NCI-H146 treated with DMSO at 0.1 percent for 48 hours (cell line): ENCODE measurements around the gene ZNF611.
A peak's percentile ranks its signal among the peaks of the same experiment; 100 is the strongest.
"Not testable (repeated sequence)": the region's sequence is repeated elsewhere in the genome, so short reads cannot be mapped to it uniquely, and the experiment has no call there.

ENCODE experiments used
- DNase-seq: peaks from one replicate; lab custom pipeline; 2025; ENCODE audit not compliant: unreplicated experiment; lab: John Stamatoyannopoulos, UW

The ZNF611 gene

GRCh38 chr19:52734893-52735661 is at the start of gene ZNF611:
Gene ZNF611 (minus strand): TSS chr19:52735044. CDS start chr19:52715894, 19,150 bp downstream.
- DNase-seq, result peak; percentile 89

DNA sequence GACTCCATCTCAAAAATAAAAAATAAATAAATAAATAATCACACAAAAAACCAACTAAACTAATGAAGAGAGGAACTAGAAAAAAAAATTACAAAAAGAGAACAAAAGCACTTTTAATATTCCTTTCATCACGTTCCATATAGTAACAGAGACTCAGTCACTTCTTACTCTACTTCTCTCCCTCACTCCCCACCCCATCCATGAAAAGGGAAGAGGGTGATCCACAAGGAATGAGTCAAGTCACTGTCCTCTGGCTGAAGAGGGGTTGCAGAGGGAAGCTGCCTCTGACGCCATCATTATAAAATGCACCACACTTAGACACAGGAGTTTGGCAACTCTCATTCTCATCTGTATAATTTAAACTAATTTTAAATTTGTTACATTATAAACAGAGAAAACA is 48.0 kb upstream of the ZNF611 start:
- not testable (repeated sequence) for DNase-seq

DNA sequence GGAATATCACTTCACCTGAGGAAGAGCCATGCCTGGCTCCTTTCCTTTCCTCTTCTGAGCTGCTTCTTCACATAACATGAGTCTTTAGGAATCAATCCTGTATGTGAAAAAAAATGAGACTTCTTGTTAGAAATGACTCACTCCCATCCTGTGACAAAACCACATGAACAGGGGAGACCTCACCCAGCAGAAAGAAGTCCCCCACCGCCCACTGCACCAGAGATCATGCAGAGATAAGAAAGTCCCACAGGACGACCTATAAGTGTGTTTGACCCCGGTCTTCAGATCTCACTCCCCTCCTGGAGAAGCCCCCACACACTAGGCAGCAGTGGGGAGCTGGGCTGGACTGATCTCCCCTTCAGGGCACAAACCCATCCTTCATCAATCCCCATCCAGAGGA is 44.0 kb upstream of the ZNF611 start:
- no peak for DNase-seq

- DNase-seq, result not testable (repeated sequence)
Observed at GRCh38 chr19:52756447-52756846, 21.6 kb upstream of the ZNF611 start.

DNA sequence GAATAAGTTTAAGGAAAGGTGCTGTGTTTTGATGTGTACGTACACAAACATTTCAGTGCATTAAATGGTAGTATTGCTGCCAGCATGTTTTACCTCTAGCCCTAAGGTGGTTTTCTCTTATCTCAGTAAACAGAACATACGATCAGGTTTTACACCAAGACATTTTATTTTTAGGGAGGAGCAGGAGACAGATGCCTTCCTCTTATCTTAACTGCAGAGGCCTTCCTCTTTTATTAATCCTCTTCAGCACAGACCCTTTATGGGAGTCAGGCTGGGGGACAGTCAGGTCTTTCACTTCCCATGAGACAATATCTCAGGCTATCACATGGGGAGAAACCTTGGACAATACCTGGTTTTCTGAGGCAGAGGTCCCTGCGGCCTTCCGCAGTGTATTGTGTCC is 14.9 kb upstream of the ZNF611 start:
- DNase-seq, result no peak

DNA sequence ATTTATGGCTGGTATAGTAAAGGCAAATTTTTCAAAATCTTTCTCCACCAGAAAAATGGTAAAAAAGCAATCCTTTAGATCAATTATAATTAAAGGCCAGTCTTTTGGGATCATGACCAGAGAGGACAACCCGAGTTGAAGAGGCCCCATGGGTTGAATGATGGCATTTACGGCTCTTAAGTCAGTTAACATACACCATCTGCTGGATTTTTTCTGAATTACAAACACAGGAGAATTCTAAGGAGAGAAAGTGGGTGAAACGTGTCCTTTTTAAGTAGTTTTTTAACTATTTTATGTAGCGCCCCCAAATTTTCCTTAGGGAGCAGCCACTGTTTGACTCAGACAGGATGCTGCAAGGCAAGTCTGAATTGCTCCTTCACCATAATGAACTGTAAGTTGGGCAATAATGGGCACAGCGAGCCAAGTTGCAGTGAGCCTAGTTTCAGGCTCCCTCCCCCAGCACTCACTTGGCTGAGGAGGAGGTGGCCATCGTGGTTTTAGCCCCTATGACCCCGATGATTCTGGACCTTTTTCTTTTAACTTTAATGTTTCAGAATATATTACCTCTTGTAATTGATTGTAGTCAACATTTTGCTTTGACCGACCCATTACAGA is 13.6 kb upstream of the ZNF611 start:
- peak; percentile 58 for DNase-seq

GRCh38 chr19:52745919-52746318 is 11.1 kb upstream of the ZNF611 start:
- DNase-seq, result peak; percentile 69

DNA sequence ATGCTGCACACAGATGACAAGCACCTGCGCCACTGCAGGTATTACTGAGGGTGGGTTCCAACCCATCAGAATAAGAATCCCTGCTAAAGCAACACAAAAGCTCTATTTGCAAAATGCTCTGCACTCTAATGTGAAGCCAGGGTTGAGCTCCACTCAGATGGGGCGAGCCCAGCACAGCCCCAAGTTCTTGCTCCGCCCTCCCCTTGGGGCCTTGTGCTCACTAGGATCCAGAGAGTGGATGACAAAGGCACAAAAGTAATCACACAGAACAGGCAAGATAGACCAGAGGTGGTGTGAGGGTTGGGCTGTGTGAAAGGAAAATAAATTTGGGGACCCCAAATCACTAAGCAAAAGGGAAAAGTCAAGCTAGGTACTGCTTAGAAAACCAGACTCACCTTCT is 8.2 kb upstream of the ZNF611 start:
- no peak for DNase-seq

DNA sequence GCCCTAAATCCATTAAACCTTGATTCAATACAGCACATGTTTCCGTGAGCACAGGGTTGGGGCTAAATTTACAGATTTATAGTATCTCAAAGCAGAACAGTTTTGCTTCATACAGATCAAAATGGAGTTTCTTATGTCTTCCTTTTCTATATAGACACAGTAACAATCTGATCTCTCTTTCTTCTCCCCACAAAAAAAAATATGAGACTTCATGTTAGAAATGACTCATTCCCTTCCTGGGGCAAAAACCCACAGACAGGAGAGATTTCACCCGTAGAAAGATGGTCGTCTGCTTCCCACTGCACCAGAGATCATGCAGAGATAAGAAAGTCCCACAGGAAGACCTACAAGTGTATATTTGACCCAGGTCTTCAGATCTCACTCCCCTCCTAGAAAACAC is 7.7 kb upstream of the ZNF611 start:
- DNase-seq, result no peak

DNA sequence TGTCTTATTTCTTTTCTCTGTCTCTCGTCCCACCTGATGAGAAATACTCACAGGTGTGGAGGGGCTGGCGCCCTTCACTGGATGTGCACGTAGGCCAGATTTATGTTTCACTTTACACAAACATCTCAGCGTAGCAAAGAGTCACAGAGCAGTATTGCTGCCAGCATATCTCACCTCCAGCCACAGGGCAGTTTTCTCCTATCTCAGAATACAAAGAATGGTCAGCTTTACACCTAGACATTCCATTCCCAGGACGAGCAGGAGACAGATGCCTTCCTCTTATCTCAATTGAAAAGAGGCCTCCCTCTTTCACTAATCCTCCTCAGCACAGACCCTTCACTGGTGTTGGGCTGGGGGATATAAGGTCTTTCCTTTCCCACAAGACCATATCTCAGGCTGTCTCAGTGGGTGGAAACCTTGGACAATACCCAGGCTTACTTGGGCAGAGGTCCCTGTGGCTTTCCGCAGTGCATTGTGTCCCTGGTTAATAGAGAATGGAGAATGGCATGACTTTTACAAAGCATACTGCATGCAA is 7.2 kb upstream of the ZNF611 start:
- DNase-seq, result no peak

DNA sequence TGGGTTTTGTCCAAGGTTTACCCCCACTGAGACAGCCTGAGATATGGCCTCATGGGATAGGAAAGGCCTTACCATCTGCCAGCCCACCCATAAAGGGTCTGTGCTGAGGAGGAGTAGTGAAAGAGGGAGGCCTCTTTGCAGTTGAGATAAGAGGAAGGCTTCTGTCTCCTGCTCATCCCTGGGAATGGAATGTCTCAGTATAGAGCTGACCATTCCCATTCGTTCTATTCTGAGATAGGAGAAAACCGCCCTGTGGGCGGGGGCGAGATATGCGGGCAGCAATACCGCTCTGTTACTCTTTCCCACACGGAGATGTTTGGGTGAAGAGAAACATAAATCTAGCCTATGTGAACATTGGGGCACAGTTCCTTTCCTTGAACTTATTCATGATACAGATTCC is 6.5 kb upstream of the ZNF611 start:
- not testable (repeated sequence) for DNase-seq

DNA sequence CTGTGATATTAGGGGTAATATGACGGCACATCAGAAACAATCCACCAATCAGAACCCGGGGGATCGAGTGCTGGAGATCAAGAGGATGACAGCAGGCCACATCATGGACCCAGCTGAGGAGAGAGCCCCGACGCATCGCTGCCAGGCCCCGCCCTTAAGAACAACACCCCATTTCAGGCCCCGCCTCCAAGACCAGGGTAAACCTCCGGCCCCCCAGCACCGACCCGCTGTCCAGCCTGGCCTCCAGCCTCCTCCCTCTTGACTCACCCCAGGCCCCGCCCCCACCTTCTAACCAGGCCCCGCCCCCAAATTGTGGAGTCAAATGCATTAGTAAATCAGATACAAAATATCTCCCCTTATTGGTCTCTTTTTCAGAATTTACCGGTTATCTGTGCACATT is 4.7 kb upstream of the ZNF611 start:
- DNase-seq, result no peak

GRCh38 chr19:52735734-52736133 is 890 bp upstream of the ZNF611 start:
- DNase-seq, result peak; percentile 80

DNA sequence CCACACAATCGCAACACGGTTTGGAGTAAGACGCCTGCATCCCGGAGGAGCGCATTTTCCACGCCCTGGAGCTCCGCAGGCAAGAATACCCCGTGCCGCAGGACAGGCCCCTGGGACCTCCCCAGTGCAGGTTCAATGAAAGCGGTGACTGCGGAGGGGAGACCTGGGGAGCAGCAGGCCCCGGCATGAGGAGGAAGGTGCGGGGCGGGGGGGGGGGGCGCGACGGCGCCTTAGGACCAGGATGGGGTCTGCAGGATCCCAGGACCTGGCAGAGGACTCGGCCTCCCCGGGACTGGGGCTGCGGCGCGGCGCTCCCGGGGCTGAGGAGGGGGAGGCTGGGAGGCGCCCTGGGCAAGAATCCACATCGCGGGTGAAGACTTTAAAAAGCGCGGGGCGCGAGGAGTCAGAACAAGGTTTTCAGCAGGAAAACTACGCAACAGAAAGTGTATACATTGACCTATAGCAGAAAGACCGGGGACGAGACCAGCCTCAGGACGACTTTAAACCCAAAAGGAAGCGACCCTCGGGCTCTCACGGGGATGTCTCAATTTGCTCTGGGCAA is 432 bp downstream of the ZNF611 start:
- DNase-seq, result peak; percentile 27

- DNase-seq, result not testable (repeated sequence)
Observed at GRCh38 chr19:52726051-52726450, 8.8 kb downstream of the ZNF611 start.

DNA sequence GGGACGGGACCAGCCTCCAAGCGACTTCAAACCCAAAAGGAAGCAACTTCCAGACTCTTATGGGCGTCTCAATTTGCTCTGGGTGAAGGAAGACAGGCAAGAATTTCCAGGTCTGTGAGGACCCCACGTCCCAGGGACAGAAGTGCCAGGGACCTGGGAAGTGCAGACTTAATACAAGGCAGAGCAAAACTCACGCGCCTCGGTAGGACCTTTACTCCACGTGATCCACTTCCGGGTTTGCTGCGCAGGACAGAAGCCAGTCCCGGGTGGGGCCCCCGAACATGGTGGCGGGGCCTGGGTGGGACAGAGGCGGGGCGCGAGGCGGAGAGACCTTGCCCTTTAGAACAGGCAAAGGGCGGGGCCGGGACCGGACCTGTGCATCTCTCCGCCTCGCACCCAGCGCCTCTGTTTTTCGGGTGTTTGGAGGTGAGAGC is 9.3 kb downstream of the ZNF611 start:
- DNase-seq, result no peak

DNA sequence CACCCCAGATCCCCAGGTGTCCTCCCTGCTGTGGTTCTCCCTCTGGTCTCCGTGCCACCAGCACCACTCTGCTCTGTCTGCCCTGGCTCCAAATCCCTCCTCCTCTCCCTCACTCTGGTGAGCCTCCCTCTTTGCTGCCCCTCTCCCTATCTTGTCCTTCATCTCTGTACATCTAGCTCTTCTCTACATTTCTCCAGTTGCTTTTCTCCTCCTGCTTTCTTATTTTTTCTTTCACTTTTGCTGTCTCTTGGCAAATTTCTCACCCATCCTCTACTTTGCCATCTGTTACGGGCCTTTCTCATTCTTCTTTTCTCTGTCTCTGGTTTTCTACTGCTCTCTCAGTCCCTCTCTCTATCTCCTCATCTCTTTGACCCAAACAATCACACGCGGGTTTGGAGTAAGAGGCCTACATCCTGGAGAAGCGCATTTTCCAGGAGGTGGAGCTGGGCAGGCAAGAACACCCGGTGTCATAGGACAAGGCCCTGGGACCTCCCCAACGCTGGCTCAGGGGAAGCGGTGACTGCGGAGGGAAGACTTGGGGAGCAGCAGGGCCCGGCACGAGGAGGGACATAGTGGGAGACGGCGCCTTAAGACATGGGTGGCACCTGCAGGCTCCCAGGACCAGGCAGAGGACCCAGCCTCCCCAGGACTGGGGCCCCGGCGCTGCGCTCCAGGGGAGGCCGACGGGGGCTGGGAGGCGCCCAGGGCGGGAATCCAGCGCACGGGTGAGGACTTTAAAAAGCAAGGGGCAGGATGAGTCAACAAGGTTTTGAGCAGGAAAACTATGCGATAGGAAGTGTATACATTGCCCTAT is 9.9 kb downstream of the ZNF611 start:
- no peak for DNase-seq

GRCh38 chr19:52723907-52724598 is 10.8 kb downstream of the ZNF611 start:
- DNase-seq, result not testable (repeated sequence)

- no peak for DNase-seq
Observed at GRCh38 chr19:52722062-52723003, 12.5 kb downstream of the ZNF611 start.
